GM23338 (cell line): ENCODE results near the gene MEAK7.

Experiments
- CREB1 ChIP-seq: fragments of 250-450 bp; sonication (Bioruptor Pico); IDR thresholded peaks from 2 replicates; pipeline ENCODE4 v1.5.0; 2020; ENCODE audit warnings: low read depth, mild to moderate bottlenecking, moderate library complexity
- CTCF ChIP-seq, 2 experiments: fragments of 200-600 bp in 1 of 2; sonication (generic) in 1 of 2; conservative IDR thresholded peaks; 2 replicates each; pipeline versions ENCODE4 v1.5.1 to v1.6.1; 2016 to 2017; ENCODE audit warnings: antibody characterized with exemption in 2 of 2, low read depth in 2 of 2, mild to moderate bottlenecking in 2 of 2, moderate library complexity in 1 of 2
- ETS1 ChIP-seq: IDR thresholded peaks from 2 replicates; pipeline ENCODE4 v1.6.1; 2016; ENCODE audit warnings: antibody characterized with exemption

- no peak for TF ChIP-seq CREB1
- no peak for TF ChIP-seq CTCF (conservative IDR thresholded peaks at IDR 0.05; ENCODE audit: low read depth in 2 of 2)
- TF ChIP-seq ETS1 = no peak
Observed at GRCh38 chr16:84532291-84532724, 27.8 kb upstream of the MEAK7 start.
